Activated B cell treated with CpG ODN at 0.5 μM for 24 hours (primary cell): Measurements from ENCODE around the gene RAB11FIP4. TPM values are rescaled to one million over a fixed set of nuclear protein-coding genes. Genes with fewer than 3 reads are reported as not detected.
A peak's percentile ranks its signal among the peaks of the same experiment; 100 is the strongest.

Experiments used
- ATAC-seq: fragments of 200-7000 bp; cut with Tn5 transposase; one replicate; pipeline ENCODE4 v1.10.0; 2021; ENCODE audit warnings: low read depth, mild to moderate bottlenecking, moderate library complexity
- CTCF ChIA-PET: fragments of 350-600 bp; sonication (Branson Sonifier 250); formaldehyde crosslinking; loops from one replicate; lab custom pipeline; 2021; ENCODE audit warnings: antibody characterized with exemption; lab: Charles Lee
- POLR2A ChIA-PET: fragments of 350-600 bp; sonication (Branson Sonifier 250); formaldehyde crosslinking; loops from one replicate; lab custom pipeline; 2021; ENCODE audit warnings: antibody characterized with exemption; lab: Charles Lee
- DNase-seq: peaks from one replicate; pipeline ENCODE4 v3.0.0; 2022
- H3K27ac Mint-ChIP-seq: one replicate; pipeline ENCODE4 v1.8.0; 2020; ENCODE audit warnings: mixed read lengths
- H3K27me3 Mint-ChIP-seq: one replicate; pipeline ENCODE4 v1.8.0; 2021; ENCODE audit warnings: mixed read lengths
- H3K36me3 Mint-ChIP-seq: one replicate; pipeline ENCODE4 v1.8.0; 2021; ENCODE audit warnings: low read depth, mixed read lengths
- H3K4me1 Mint-ChIP-seq: one replicate; pipeline ENCODE4 v1.8.0; 2021; ENCODE audit warnings: mixed read lengths
- H3K4me3 Mint-ChIP-seq: one replicate; pipeline ENCODE4 v1.8.0; 2020; ENCODE audit warnings: mild to moderate bottlenecking, mixed read lengths
- H3K9me3 Mint-ChIP-seq: one replicate; pipeline ENCODE4 v1.8.0; 2020; ENCODE audit warnings: mixed read lengths
- CTCF ChIP-seq: fragments of 200-600 bp; IDR thresholded peaks from one replicate; pipeline ENCODE4 v1.8.0; 2022; ENCODE audit warnings: antibody characterized with exemption, mild to moderate bottlenecking
- intact Hi-C: fragments of 100-400 bp; cut with micrococcal nuclease; formaldehyde crosslinking; loops from one replicate; pipeline ENCODE4 v1.15.1; 2024
- total RNA-seq: library from RNA; stranded (reverse); gene quantifications from 2 replicates; pipeline ENCODE4 v1.2.3, GENCODE V29; 2022

The RAB11FIP4 gene
- total RNA-seq, 1 donor from 2014 or later = 43.2 TPM

GRCh38 chr17:31511580-31511979 is 120.1 kb downstream of the RAB11FIP4 start:
- Mint-ChIP-seq H3K4me3 (no peak overlapping the region), H3K4me1 (peaks cover 61% of the 10 kb centered on the region), H3K27ac (peak overlapping the region; percentile 96), H3K9me3 (no peaks in the 10 kb centered on the region), H3K27me3 (no peaks in the 10 kb centered on the region), H3K36me3 (peaks cover 11% of the 10 kb centered on the region)
- ChIA-PET POLR2A (interaction anchor here (0.5 to 10.7 kb wide), 3 partner anchors 13 to 58 kb away, joined by 3 to 207 read pairs (median 9); no protein-coding TSS in a partner anchor), CTCF (interaction anchor here (0.6 to 5.0 kb wide), 3 partner anchors 13 to 331 kb away, joined by 3 to 53 read pairs (median 43); no protein-coding TSS in a partner anchor)
- intact Hi-C loops = no loop called here
- DNase-seq = no peak
- no peak for ATAC-seq
- TF ChIP-seq CTCF = no peak

GRCh38 chr17:31512104-31512740 is 120.7 kb downstream of the RAB11FIP4 start:
- no peak for DNase-seq
- H3K27ac Mint-ChIP-seq = no peak overlapping the region
- TF ChIP-seq CTCF = no peak
- no peak overlapping the region for H3K4me3 Mint-ChIP-seq
- no peaks in the 10 kb centered on the region for H3K27me3 Mint-ChIP-seq
- H3K36me3 Mint-ChIP-seq = peaks cover 11% of the 10 kb centered on the region
- peaks cover 54% of the 10 kb centered on the region for H3K4me1 Mint-ChIP-seq
- H3K9me3 Mint-ChIP-seq = no peaks in the 10 kb centered on the region
- ChIA-PET POLR2A (interaction anchor here (10.7 kb wide), 1 partner anchor 21 kb away, joined by 207 read pairs; no protein-coding TSS in a partner anchor), CTCF (interaction anchor here (5.0 kb wide), 1 partner anchor 12 kb away, joined by 43 read pairs; no protein-coding TSS in a partner anchor)
- intact Hi-C loops = no loop called here
- ATAC-seq = no peak

GRCh38 chr17:31512796-31513195 is 121.3 kb downstream of the RAB11FIP4 start:
- no peak for ATAC-seq
- intact Hi-C loops = no loop called here
- H3K36me3 Mint-ChIP-seq = peaks cover 14% of the 10 kb centered on the region
- ChIA-PET POLR2A (interaction anchor here (10.7 kb wide), 1 partner anchor 22 kb away, joined by 207 read pairs; no protein-coding TSS in a partner anchor), CTCF (no interaction called here)
- TF ChIP-seq CTCF = no peak
- no peak overlapping the region for H3K4me3 Mint-ChIP-seq
- no peaks in the 10 kb centered on the region for H3K27me3 Mint-ChIP-seq
- DNase-seq = no peak
- no peaks in the 10 kb centered on the region for H3K9me3 Mint-ChIP-seq
- peaks cover 51% of the 10 kb centered on the region for H3K4me1 Mint-ChIP-seq
- H3K27ac Mint-ChIP-seq = no peak overlapping the region

- DNase-seq (no peak), ATAC-seq (no peak)
These were observed 122.4 kb downstream of the RAB11FIP4 start for GRCh38 chr17:31513731-31514427.

More at GRCh38 chr17:31513731-31514427, 122.4 kb downstream of the RAB11FIP4 start:
- Mint-ChIP-seq H3K27me3 (no peaks in the 10 kb centered on the region), H3K4me3 (no peak overlapping the region), H3K4me1 (peaks cover 40% of the 10 kb centered on the region), H3K9me3 (no peaks in the 10 kb centered on the region), H3K27ac (no peak overlapping the region), H3K36me3 (peaks cover 22% of the 10 kb centered on the region)
- ChIA-PET POLR2A (interaction anchor here (10.7 kb wide), 1 partner anchor 23 kb away, joined by 207 read pairs; no protein-coding TSS in a partner anchor), CTCF (no interaction called here)
- TF ChIP-seq CTCF = no peak
- intact Hi-C loops = no loop called here
